Endodermal cell (in vitro differentiated cells): ENCODE data around the gene AKR1C3. TPM values are rescaled to one million over a fixed set of nuclear protein-coding genes. Genes with fewer than 3 reads are reported as not detected.
A peak's percentile ranks its signal among the peaks of the same experiment; 100 is the strongest.
"Not testable (repeated sequence)": the region's sequence is repeated elsewhere in the genome, so short reads cannot be mapped to it uniquely, and the experiment has no call there.

ENCODE experiments used
- DNase-seq: peaks from one replicate; pipeline ENCODE4 v3.0.0-alpha.2; 2017
- H3K27ac ChIP-seq: 2 replicates; pipeline ENCODE4 v1.5.1; 2013; ENCODE audit warnings: mild to moderate bottlenecking, low read depth, low read length, moderate library complexity
- H3K27me3 ChIP-seq: 2 replicates; pipeline ENCODE4 v1.6.1; 2013; ENCODE audit warnings: mild to moderate bottlenecking, low read length, moderate library complexity; ENCODE audit not compliant: insufficient read depth, control insufficient read depth, poor library complexity, severe bottlenecking
- H3K36me3 ChIP-seq: 2 replicates; pipeline ENCODE4 v1.7.0; 2013; ENCODE audit warnings: mild to moderate bottlenecking, low read length, moderate library complexity; ENCODE audit not compliant: control insufficient read depth, insufficient read depth
- H3K4me1 ChIP-seq: one replicate; pipeline ENCODE4 v1.7.0; 2013; ENCODE audit warnings: low read length; ENCODE audit not compliant: control insufficient read depth, insufficient read depth
- H3K4me3 ChIP-seq: 2 replicates; pipeline ENCODE4 v1.5.1; 2013; ENCODE audit warnings: mild to moderate bottlenecking, low read length, moderate library complexity
- H3K9ac ChIP-seq: 2 replicates; pipeline ENCODE4 v1.6.1; 2013; ENCODE audit warnings: mild to moderate bottlenecking, low read length, moderate library complexity; ENCODE audit not compliant: poor library complexity, severe bottlenecking; ENCODE audit errors: extremely low read depth
- H3K9me3 ChIP-seq: 2 replicates; pipeline ENCODE4 v1.6.1; 2013; ENCODE audit warnings: mild to moderate bottlenecking, low read length, moderate library complexity; ENCODE audit not compliant: control insufficient read depth
- H3K27ac Mint-ChIP-seq: 2 replicates; pipeline ENCODE4 v1.8.0; 2020; ENCODE audit warnings: mixed read lengths
- H3K27me3 Mint-ChIP-seq: 2 replicates; pipeline ENCODE4 v1.8.0; 2021; ENCODE audit warnings: mild to moderate bottlenecking, mixed read lengths; ENCODE audit not compliant: insufficient read depth
- H3K36me3 Mint-ChIP-seq: 2 replicates; pipeline ENCODE4 v1.8.0; 2020; ENCODE audit warnings: low read depth, mixed read lengths
- H3K4me1 Mint-ChIP-seq: 2 replicates; pipeline ENCODE4 v1.8.0; 2020; ENCODE audit warnings: mixed read lengths
- H3K4me3 Mint-ChIP-seq: 2 replicates; pipeline ENCODE4 v1.8.0; 2020; ENCODE audit warnings: mild to moderate bottlenecking, moderate library complexity, mixed read lengths
- H3K9me3 Mint-ChIP-seq: 2 replicates; pipeline ENCODE4 v1.8.0; 2020; ENCODE audit warnings: mild to moderate bottlenecking, mixed read lengths
- WGBS, 2 experiments: methylation state at CpG; one replicate each; pipeline versions ENCODE4 v1.1.5 to v1.1.7; 2013; ENCODE audit warnings: missing lambda C conversion rate in 2 of 2, mixed read lengths in 1 of 2; ENCODE audit not compliant: insufficient coverage in 1 of 2, insufficient read length in 1 of 2; 5-methylcytosine and 5-hydroxymethylcytosine counted together
- total RNA-seq, 2 donors: library from RNA; stranded (reverse); fragmentation: NEBNext Ultra II Directional in 1 of 2; extraction: Animal tissue kit (Norgen Biotek cat#: 25700) in 1 of 2; gene quantifications; 2 replicates in 1 of 2; 3 replicates in 1 of 2; pipeline ENCODE4 v1.2.1, GENCODE V29; 2021
- TF ChIP-seq, protein P1 (sequence below): fragments of 200-600 bp; sonication (generic); conservative IDR thresholded peaks from 2 replicates; pipeline ENCODE4 v1.5.0; 2021; ENCODE audit warnings: antibody characterized with exemption, mild to moderate bottlenecking

Gene AKR1C3
- total RNA-seq, 2 donors from 2014 or later, result 6.1 to 28.9 TPM

DNA sequence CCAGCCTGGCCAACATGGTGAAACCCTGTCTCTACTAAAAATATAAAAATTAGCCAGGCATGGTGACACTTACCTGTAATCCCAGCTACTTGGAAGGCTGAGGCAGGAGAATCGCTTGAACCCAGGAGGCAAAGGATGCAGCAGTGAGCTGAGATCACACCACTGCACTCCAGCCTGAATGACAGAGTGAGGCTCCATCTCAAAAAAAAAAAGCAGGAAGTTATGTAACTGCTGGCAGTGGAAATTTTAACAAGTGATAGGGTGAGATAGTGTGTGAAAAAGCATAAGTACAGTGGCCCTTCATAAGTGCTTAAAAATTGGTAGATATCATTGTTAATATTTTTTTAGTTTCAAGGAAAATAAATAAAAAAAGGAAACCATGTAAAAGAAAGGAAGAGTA is 12.3 kb downstream of the AKR1C3 start:
- 83 to 91% methylated on average over 1 of the region's 1 CpG for WGBS, 2 experiments
- TF ChIP-seq, protein P1, sequence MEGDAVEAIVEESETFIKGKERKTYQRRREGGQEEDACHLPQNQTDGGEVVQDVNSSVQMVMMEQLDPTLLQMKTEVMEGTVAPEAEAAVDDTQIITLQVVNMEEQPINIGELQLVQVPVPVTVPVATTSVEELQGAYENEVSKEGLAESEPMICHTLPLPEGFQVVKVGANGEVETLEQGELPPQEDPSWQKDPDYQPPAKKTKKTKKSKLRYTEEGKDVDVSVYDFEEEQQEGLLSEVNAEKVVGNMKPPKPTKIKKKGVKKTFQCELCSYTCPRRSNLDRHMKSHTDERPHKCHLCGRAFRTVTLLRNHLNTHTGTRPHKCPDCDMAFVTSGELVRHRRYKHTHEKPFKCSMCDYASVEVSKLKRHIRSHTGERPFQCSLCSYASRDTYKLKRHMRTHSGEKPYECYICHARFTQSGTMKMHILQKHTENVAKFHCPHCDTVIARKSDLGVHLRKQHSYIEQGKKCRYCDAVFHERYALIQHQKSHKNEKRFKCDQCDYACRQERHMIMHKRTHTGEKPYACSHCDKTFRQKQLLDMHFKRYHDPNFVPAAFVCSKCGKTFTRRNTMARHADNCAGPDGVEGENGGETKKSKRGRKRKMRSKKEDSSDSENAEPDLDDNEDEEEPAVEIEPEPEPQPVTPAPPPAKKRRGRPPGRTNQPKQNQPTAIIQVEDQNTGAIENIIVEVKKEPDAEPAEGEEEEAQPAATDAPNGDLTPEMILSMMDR, result no peak
- H3K36me3 ChIP-seq, result no peaks in the 10 kb centered on the region
- H3K36me3 Mint-ChIP-seq, result peaks cover 8% of the 10 kb centered on the region
- H3K4me3 ChIP-seq, result no peak overlapping the region
- H3K27ac ChIP-seq, result no peak overlapping the region
- H3K4me3 Mint-ChIP-seq, result no peak overlapping the region
- no peak for DNase-seq
- peaks cover 9% of the 10 kb centered on the region for H3K9me3 ChIP-seq
- H3K4me1 ChIP-seq, result no peaks in the 10 kb centered on the region
- H3K27me3 ChIP-seq, result no peaks in the 10 kb centered on the region
- no peaks in the 10 kb centered on the region for H3K27me3 Mint-ChIP-seq
- H3K9ac ChIP-seq, result no peak overlapping the region
- H3K9me3 Mint-ChIP-seq, result peaks cover 27% of the 10 kb centered on the region
- H3K27ac Mint-ChIP-seq, result no peak overlapping the region
- H3K4me1 Mint-ChIP-seq, result no peaks in the 10 kb centered on the region

DNA sequence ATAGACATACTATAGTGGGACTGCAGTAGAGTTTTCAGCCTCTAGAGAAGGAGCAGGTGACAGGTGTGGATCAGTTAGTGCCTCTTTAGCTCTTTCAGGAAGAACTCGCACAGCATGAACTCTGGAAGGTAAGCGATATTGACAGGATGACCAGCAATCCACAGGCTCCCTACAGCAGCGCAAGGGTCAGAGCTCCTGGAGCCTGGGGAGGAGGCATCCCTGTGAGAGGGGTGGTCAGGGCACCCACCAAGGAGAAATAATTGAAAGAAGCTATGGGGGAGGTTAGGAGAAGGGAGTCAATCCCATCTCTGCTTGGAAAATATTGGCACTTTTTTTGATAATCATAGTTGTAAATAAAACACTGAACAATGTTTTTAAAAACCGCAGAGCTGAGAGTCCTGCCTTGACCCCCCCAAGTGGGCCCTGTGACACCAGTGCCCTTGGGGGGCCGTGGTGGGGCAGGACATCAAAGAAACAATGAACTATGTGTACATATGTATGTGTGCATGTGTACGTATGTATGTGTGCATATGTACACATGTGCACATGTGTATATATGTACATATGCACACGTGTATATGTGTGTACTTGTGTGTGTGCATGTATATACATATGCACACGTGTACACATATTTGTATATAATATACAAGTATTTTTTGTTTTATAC is 13.8 kb downstream of the AKR1C3 start:
- no peak overlapping the region for H3K4me3 Mint-ChIP-seq
- H3K27ac Mint-ChIP-seq, result no peak overlapping the region
- peaks cover 8% of the 10 kb centered on the region for H3K36me3 Mint-ChIP-seq
- 82 to 94% methylated on average over 5 of the region's 8 CpGs for WGBS, 2 experiments
- Histone ChIP-seq H3K27me3 (no peaks in the 10 kb centered on the region), H3K9me3 (peaks cover 9% of the 10 kb centered on the region), H3K9ac (no peak overlapping the region), H3K4me1 (no peaks in the 10 kb centered on the region), H3K27ac (no peak overlapping the region), H3K36me3 (no peaks in the 10 kb centered on the region), H3K4me3 (no peak overlapping the region)
- TF ChIP-seq, protein P1, result no peak
- H3K9me3 Mint-ChIP-seq, result peaks cover 33% of the 10 kb centered on the region
- H3K4me1 Mint-ChIP-seq, result no peaks in the 10 kb centered on the region
- DNase-seq, result no peak
- no peaks in the 10 kb centered on the region for H3K27me3 Mint-ChIP-seq

DNA sequence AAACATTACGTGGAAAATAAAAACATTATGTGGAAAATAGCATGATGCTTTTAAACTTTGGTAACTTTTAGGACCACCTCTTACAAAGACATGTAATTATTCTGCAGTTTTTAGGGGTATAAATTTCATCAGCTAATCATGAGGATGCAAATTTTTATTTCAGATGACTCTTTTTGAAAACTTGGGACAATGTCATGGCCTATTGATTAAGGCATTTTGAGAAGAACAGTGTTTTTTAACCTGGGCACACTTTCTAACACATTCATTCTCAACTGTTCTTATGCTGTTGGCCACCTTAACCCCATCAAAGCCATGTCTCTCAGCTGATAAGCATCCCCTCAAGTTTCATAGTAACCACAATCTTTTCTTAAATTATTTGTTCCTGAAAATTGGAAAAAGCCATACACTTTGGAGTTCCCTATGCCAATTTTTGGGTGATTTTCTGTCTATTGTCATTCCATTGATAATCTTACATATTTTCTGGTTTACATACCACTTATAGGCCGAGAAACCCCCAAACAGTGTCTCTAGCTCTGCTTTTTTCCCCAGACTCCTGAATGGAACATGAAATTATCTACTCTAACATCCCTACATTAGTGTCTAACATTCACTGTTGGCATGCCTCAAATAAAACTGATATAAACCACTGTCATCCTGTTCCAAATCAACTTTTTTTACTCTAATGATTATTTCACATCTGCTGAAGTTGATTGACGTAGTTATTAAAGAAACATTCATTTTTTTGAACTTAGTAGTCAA is 14.6 kb downstream of the AKR1C3 start:
- H3K4me1 ChIP-seq, result no peaks in the 10 kb centered on the region
- Mint-ChIP-seq H3K27me3 (no peaks in the 10 kb centered on the region), H3K27ac (no peak overlapping the region), H3K4me3 (no peak overlapping the region), H3K4me1 (no peaks in the 10 kb centered on the region), H3K36me3 (peaks cover 4% of the 10 kb centered on the region), H3K9me3 (peaks cover 37% of the 10 kb centered on the region)
- no peak overlapping the region for H3K9ac ChIP-seq
- H3K4me3 ChIP-seq, result peak overlapping the region; percentile 19
- DNase-seq, result no peak
- H3K9me3 ChIP-seq, result peaks cover 9% of the 10 kb centered on the region
- H3K36me3 ChIP-seq, result no peaks in the 10 kb centered on the region
- WGBS, 2 experiments, result 0 to 25% methylated on average over 1 to 3 of the region's 3 CpGs
- H3K27me3 ChIP-seq, result no peaks in the 10 kb centered on the region
- TF ChIP-seq, protein P1, result no peak
- H3K27ac ChIP-seq, result no peak overlapping the region

DNA sequence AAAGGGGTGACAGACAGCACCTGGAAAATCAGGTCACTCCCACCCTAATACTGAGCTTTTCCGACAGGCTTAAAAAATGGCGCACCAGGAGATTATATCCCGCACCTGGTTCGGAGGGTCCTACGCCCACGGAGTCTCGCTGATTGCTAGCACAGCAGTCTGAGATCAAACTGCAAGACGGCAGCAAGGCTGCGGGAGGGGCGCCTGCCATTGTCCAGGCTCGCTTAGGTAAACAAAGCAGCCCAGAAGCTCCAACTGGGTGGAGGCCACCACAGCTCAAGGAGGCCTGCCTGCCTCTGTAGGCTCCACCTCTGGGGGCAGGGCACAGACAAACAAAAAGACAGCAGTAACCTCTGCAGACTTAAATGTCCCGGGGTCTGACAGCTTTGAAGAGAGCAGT is 15.6 kb downstream of the AKR1C3 start:
- H3K27me3 Mint-ChIP-seq, H3K36me3 Mint-ChIP-seq, H3K4me1 ChIP-seq, DNase-seq, H3K9me3 ChIP-seq, H3K36me3 ChIP-seq, H3K27ac ChIP-seq, H3K4me3 Mint-ChIP-seq, H3K9ac ChIP-seq, H3K27ac Mint-ChIP-seq, H3K4me1 Mint-ChIP-seq, H3K27me3 ChIP-seq, H3K4me3 ChIP-seq: not testable (repeated sequence)
- 40 to 92% methylated on average over 1 to 12 of the region's 12 CpGs for WGBS, 2 experiments
- H3K9me3 Mint-ChIP-seq, result peaks cover 41% of the 10 kb centered on the region
